Fibroblast of the aortic adventitia (primary cell): ENCODE data around the gene CORO1C. TPM values are rescaled to one million over a fixed set of nuclear protein-coding genes. Genes with fewer than 3 reads are reported as not detected.

Experiments used
- DNase-seq: peaks from one replicate; pipeline ENCODE4 v3.0.0-alpha.2; 2010; ENCODE audit warnings: low read depth
- H3K4me3 ChIP-seq: 2 replicates; pipeline ENCODE4 v1.5.1; 2011; ENCODE audit warnings: low read depth, mild to moderate bottlenecking, control low read depth, low read length, moderate library complexity
- CTCF ChIP-seq: IDR thresholded peaks from 2 replicates; pipeline ENCODE4 v1.5.1; 2011; ENCODE audit warnings: mild to moderate bottlenecking, low read length, control low read depth, inconsistent platforms; ENCODE audit not compliant: insufficient read depth
- total RNA-seq: library from RNA; depleted of rRNA; stranded (reverse); fragments of >200 nt; gene quantifications from 2 replicates; pipeline ENCODE4 v1.2.3, GENCODE V29; 2012; ENCODE audit warnings: low replicate concordance

Gene CORO1C
- total RNA-seq, 1 donor, result 202 TPM

- H3K4me3 ChIP-seq, result peak overlapping the region; percentile 52
- TF ChIP-seq CTCF, result peak; percentile 60
- peak; percentile 98 for DNase-seq
Observed at GRCh38 chr12:108691175-108691997, 39.9 kb downstream of the CORO1C start.

GRCh38 chr12:108690542-108691174 is 40.7 kb downstream of the CORO1C start:
- H3K4me3 ChIP-seq, result peak overlapping the region; percentile 52
- no peak for DNase-seq
- TF ChIP-seq CTCF, result no peak

GRCh38 chr12:108690191-108690518 is 41.2 kb downstream of the CORO1C start:
- DNase-seq, result no peak
- no peak overlapping the region for H3K4me3 ChIP-seq
- TF ChIP-seq CTCF, result no peak

GRCh38 chr12:108689314-108690190 is 41.8 kb downstream of the CORO1C start:
- peak; percentile 59 for DNase-seq
- H3K4me3 ChIP-seq, result no peak overlapping the region
- TF ChIP-seq CTCF, result no peak

- no peak overlapping the region for H3K4me3 ChIP-seq
- no peak for TF ChIP-seq CTCF
- DNase-seq, result no peak
Observed at GRCh38 chr12:108686780-108687179, 44.5 kb downstream of the CORO1C start.

- no peak overlapping the region for H3K4me3 ChIP-seq
- DNase-seq, result peak; percentile 42
- TF ChIP-seq CTCF, result no peak
Observed at GRCh38 chr12:108685469-108686260, 45.7 kb downstream of the CORO1C start.
